ENCODE measurements around the gene SLAMF1. TPM values are rescaled to one million over a fixed set of nuclear protein-coding genes. Genes with fewer than 3 reads are reported as not detected.

SLAMF1 gene
- total and polyA plus RNA-seq, 11 donors, result 0.14 to 4.3 (median 0.60) TPM; not detected in 5

DNA sequence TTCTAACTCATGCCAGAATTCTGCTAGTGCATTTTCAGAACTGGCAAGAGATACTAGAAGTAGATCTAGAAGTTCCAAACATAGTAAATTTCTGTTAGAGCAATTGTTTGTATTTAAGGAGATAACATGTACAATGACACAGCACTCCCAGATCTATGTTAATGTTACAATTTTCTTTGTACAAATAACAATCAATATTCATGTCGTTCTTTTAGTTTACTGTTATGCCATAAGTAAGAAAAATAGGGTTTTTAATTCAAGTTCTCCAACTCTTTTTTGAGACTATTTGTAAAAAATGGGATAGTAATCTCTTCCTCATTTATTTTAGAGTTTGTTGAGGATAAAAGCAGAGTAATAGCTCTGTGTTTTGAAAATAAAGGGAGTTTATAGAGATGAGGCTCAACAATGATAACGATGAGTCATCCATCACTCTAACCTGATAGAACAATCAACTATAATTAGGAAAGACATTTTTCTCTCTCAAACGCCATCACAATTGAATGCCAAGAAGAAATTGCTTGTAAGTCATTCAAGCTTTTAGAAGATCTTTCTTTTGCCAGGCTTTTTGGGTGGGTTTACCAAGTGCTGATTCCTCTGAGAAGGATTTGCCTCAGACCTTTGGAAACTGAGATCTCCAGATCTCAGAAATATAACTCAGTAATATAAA, 68.2 kb downstream of the SLAMF1 start:
- TF ChIP-seq, protein P1, sequence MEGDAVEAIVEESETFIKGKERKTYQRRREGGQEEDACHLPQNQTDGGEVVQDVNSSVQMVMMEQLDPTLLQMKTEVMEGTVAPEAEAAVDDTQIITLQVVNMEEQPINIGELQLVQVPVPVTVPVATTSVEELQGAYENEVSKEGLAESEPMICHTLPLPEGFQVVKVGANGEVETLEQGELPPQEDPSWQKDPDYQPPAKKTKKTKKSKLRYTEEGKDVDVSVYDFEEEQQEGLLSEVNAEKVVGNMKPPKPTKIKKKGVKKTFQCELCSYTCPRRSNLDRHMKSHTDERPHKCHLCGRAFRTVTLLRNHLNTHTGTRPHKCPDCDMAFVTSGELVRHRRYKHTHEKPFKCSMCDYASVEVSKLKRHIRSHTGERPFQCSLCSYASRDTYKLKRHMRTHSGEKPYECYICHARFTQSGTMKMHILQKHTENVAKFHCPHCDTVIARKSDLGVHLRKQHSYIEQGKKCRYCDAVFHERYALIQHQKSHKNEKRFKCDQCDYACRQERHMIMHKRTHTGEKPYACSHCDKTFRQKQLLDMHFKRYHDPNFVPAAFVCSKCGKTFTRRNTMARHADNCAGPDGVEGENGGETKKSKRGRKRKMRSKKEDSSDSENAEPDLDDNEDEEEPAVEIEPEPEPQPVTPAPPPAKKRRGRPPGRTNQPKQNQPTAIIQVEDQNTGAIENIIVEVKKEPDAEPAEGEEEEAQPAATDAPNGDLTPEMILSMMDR (IDR thresholded peaks at IDR 0.05), result no peak
- TF ChIP-seq POLR2A (IDR thresholded peaks at IDR 0.05), result no peak
- H3K27me3 ChIP-seq, result peaks cover 0 to 3% (median 0%) of the 10 kb centered on the region in 9 donors
- H3K4me1 ChIP-seq, result peaks cover 0 to 56% (median 0%) of the 10 kb centered on the region in 12 donors
- 34 to 55% (median 37%) methylated on average over 3 of the region's 3 CpGs for WGBS, 4 donors
- H3K27ac ChIP-seq, result peak overlapping the region in 5 of 12 donors; percentile 18 to 93 (median 39)
- H3K36me3 ChIP-seq, result no peaks in the 10 kb centered on the region
- intact Hi-C loops (cut with DNase I), result no loop called here
- no peak for ATAC-seq
- peak overlapping the region in 9 of 12 donors; percentile 6 to 65 (median 29) for H3K4me3 ChIP-seq
- peaks cover 0 to 10% (median 0%) of the 10 kb centered on the region in 12 donors for H3K9me3 ChIP-seq
- DNase-seq, result no peak

DNA sequence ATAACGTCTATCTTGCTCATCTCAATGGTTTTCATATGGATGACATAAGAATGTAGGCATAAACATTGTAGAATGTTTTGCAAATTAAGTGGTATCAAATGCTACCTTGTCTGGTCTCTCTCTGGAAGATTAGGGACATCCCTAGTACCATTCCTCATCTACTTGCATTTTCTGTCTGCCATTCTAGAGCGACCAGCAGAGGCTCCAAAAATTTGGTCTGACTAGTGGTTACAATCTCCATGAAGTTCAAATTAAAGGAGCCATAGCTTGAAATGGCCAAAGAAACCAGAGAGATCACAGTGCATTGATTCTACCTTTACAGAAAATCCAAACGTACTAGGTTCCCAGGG, 68.7 kb downstream of the SLAMF1 start:
- 57 to 75% (median 72%) methylated on average over 3 of the region's 3 CpGs for WGBS, 4 donors
- peaks cover 0 to 5% (median 0%) of the 10 kb centered on the region in 12 donors for H3K9me3 ChIP-seq
- H3K4me1 ChIP-seq, result peaks cover 0 to 61% (median 0%) of the 10 kb centered on the region in 12 donors
- TF ChIP-seq, protein P1 (IDR thresholded peaks at IDR 0.05), result no peak
- no peak for TF ChIP-seq POLR2A (IDR thresholded peaks at IDR 0.05)
- H3K36me3 ChIP-seq, result no peaks in the 10 kb centered on the region
- intact Hi-C loops (cut with DNase I), result no loop called here
- peak overlapping the region in 1 of 12 donors; percentile 93 for H3K27ac ChIP-seq
- DNase-seq, result no peak
- peaks cover 0 to 3% (median 0%) of the 10 kb centered on the region in 9 donors for H3K27me3 ChIP-seq
- no peak for ATAC-seq
- H3K4me3 ChIP-seq, result peak overlapping the region in 8 of 12 donors; percentile 6 to 65 (median 30)

DNA sequence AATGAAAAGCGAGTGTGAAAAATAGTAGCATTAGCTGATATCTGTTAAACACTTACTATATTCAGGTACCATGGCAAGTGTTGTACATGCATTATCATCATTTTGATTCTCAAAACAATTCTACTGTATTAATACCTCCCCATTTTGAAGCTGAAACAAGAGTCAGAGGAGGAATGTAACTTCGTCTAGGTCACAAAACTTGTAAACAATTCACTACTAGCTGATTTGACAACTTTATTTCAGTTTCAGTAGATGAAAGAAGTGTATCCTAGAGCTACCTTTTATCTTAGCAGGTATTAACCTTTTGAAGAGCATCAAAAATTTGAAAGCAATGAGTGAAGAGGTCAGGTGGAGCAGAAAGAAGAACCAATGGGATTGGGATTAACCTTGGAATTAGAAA, 69.2 kb downstream of the SLAMF1 start:
- peaks cover 0 to under 1% (median 0%) of the 10 kb centered on the region in 12 donors for H3K9me3 ChIP-seq
- TF ChIP-seq, protein P1 (IDR thresholded peaks at IDR 0.05), result no peak
- TF ChIP-seq POLR2A (IDR thresholded peaks at IDR 0.05), result no peak
- intact Hi-C loops (cut with DNase I), result no loop called here
- WGBS, 4 donors, result 47 to 82% (median 78%) methylated on average over 2 of the region's 2 CpGs
- DNase-seq, result no peak
- H3K4me3 ChIP-seq, result peak overlapping the region in 6 of 12 donors; percentile 6 to 65 (median 35)
- peaks cover 0 to 66% (median 0%) of the 10 kb centered on the region in 12 donors for H3K4me1 ChIP-seq
- no peak for ATAC-seq
- H3K36me3 ChIP-seq, result no peaks in the 10 kb centered on the region
- peak overlapping the region in 1 of 12 donors; percentile 93 for H3K27ac ChIP-seq
- peaks cover 0 to 3% (median 0%) of the 10 kb centered on the region in 9 donors for H3K27me3 ChIP-seq

DNA sequence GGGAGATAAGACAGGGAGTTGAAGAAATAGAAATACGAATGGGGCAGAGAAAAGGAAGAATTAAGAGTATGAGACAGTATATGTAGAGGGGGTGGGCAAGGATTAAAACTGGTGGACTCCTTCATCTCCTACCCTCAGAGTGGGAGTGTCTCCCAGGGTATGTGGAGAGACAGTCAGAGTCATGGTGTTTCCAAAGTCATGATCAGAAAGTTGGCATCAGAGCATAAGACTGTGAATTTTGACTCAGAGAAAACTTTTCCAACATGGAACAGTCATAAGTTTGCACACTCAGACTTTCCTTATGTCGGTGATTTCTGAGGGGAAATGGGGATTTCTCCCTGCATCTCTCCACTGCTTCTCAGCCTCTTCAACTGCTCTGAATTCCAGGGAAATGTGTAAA, 70.0 kb downstream of the SLAMF1 start:
- intact Hi-C loops (cut with DNase I), result no loop called here
- Histone ChIP-seq H3K36me3 (no peaks in the 10 kb centered on the region), H3K27ac (peak overlapping the region in 1 of 12 donors; percentile 93), H3K27me3 (peaks cover 0 to 3% (median 0%) of the 10 kb centered on the region in 9 donors), H3K4me1 (peaks cover 0 to 74% (median 0%) of the 10 kb centered on the region in 12 donors), H3K4me3 (peak overlapping the region in 3 of 12 donors; percentile 40 to 65 (median 42)), H3K9me3 (no peaks in the 10 kb centered on the region)
- ATAC-seq, result no peak
- no peak for DNase-seq
- 39 to 100% (median 65%) methylated on average over 1 to 2 of the region's 2 CpGs for WGBS, 4 donors
- no peak for TF ChIP-seq POLR2A (IDR thresholded peaks at IDR 0.05)
- TF ChIP-seq, protein P1 (IDR thresholded peaks at IDR 0.05), result no peak
